SU-DHL-6 (cell line): Measurements from ENCODE around the gene IL1RN.

Source experiments
- CTCF ChIP-seq: fragments of 200-600 bp; sonication (generic); IDR thresholded peaks from one replicate; pipeline ENCODE4 v1.5.1; 2017; ENCODE audit warnings: antibody characterized with exemption, mild to moderate bottlenecking, low read length, moderate library complexity; ENCODE audit not compliant: insufficient read depth, poor library complexity, severe bottlenecking
- EZH2phosphoT487 ChIP-seq: fragments of 200-600 bp; sonication (generic), shearing (Covaris generic); conservative IDR thresholded peaks from 2 replicates; pipeline ENCODE4 v1.6.1; 2018; ENCODE audit warnings: mild to moderate bottlenecking, antibody characterized with exemption, low read length, moderate library complexity, mixed read lengths

- TF ChIP-seq CTCF (no peak), EZH2phosphoT487 (no peak)
These were observed 50.8 kb downstream of the IL1RN start for GRCh38 chr2:113178069-113178746.
